Ishikawa (cell line): ENCODE measurements around the gene ZNF853.

Experiments
- CEBPB ChIP-seq: IDR thresholded peaks from 2 replicates; pipeline ENCODE4 v1.6.1; 2012
- CREB1 ChIP-seq: IDR thresholded peaks from 2 replicates; pipeline ENCODE4 v1.6.1; 2012; ENCODE audit warnings: low read depth
- EGR1 ChIP-seq: IDR thresholded peaks from 2 replicates; pipeline ENCODE4 v1.6.1; 2012
- EP300 ChIP-seq: IDR thresholded peaks from 2 replicates; pipeline ENCODE4 v1.6.1; 2012; ENCODE audit warnings: borderline replicate concordance
- FOXM1 ChIP-seq: IDR thresholded peaks from 2 replicates; pipeline ENCODE4 v1.6.1; 2012; ENCODE audit warnings: low read depth, borderline replicate concordance
- NFIC ChIP-seq: IDR thresholded peaks from 2 replicates; pipeline ENCODE4 v1.6.1; 2012
- RAD21 ChIP-seq: IDR thresholded peaks from 2 replicates; pipeline ENCODE4 v1.6.1; 2012; ENCODE audit warnings: low read depth
- TAF1 ChIP-seq: IDR thresholded peaks from 2 replicates; pipeline ENCODE4 v1.6.1; 2012; ENCODE audit warnings: low read depth, mild to moderate bottlenecking
- TCF12 ChIP-seq: IDR thresholded peaks from 2 replicates; pipeline ENCODE4 v1.6.1; 2012; ENCODE audit warnings: low read depth
- TEAD4 ChIP-seq: IDR thresholded peaks from 2 replicates; pipeline ENCODE4 v1.6.1; 2012
- YY1 ChIP-seq: IDR thresholded peaks from 2 replicates; pipeline ENCODE4 v1.6.1; 2012; ENCODE audit warnings: low read depth
- ZBTB7A ChIP-seq: IDR thresholded peaks from 2 replicates; pipeline ENCODE4 v1.6.1; 2012; ENCODE audit warnings: low read depth
- TF ChIP-seq, protein P1 (sequence below): IDR thresholded peaks from 2 replicates; pipeline ENCODE4 v1.6.1; 2012
- TF ChIP-seq, protein P2 (sequence below): IDR thresholded peaks from 2 replicates; pipeline ENCODE4 v1.6.1; 2012
- TF ChIP-seq, protein P3 (sequence below): IDR thresholded peaks from 2 replicates; pipeline ENCODE4 v1.6.1; 2012; ENCODE audit warnings: low read depth, mild to moderate bottlenecking

Gene ZNF853

DNA sequence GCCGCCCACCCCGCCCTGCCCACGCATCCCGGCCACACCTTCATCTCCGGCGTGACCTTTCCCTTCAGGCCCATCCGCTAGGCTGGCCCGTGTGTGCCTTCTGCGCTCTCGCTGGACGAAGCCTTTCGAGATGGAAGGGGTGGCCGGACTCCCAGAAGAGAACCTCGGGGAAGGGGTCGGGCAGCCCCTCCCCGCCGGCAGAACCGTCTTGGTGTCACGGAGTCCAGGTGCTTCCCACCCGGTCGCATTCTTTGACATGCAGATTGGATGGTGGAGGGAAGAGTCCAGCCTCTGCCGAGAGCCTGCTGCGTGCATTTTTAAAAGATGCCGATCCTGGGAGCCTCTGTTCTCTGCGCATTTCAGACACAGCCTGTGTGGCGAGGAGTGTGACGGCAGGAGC lies 7.3 kb upstream of the ZNF853 start:
- TF ChIP-seq, protein P1, sequence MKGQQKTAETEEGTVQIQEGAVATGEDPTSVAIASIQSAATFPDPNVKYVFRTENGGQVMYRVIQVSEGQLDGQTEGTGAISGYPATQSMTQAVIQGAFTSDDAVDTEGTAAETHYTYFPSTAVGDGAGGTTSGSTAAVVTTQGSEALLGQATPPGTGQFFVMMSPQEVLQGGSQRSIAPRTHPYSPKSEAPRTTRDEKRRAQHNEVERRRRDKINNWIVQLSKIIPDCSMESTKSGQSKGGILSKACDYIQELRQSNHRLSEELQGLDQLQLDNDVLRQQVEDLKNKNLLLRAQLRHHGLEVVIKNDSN, result no peak
- TF ChIP-seq YY1, result no peak
- TF ChIP-seq, protein P2, sequence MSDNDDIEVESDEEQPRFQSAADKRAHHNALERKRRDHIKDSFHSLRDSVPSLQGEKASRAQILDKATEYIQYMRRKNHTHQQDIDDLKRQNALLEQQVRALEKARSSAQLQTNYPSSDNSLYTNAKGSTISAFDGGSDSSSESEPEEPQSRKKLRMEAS, result no peak

DNA sequence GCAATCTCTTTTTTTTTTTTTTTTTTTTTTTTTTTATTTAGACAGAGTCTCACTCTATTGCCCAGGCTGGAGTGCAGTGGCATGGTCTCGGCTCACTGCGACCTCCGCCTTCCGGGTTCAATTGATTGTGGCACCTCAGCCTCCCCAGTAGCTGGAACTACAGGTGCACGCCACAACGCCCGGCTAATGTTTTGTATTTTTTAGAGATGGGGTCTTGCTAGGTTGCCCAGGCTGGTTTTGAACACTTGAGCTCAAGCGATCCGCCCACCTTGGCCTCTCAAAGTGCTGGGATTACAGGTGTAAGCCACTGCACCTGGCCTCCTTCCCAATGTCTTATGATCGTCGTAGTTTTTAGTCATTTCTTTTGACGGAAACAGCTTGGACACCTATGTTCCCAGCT lies 6.6 kb upstream of the ZNF853 start:
- no peak for TF ChIP-seq RAD21
- TF ChIP-seq, protein P2, result no peak
- no peak for TF ChIP-seq FOXM1
- no peak for TF ChIP-seq TAF1
- TF ChIP-seq NFIC, result no peak
- TF ChIP-seq TCF12, result no peak
- TF ChIP-seq, protein P3, sequence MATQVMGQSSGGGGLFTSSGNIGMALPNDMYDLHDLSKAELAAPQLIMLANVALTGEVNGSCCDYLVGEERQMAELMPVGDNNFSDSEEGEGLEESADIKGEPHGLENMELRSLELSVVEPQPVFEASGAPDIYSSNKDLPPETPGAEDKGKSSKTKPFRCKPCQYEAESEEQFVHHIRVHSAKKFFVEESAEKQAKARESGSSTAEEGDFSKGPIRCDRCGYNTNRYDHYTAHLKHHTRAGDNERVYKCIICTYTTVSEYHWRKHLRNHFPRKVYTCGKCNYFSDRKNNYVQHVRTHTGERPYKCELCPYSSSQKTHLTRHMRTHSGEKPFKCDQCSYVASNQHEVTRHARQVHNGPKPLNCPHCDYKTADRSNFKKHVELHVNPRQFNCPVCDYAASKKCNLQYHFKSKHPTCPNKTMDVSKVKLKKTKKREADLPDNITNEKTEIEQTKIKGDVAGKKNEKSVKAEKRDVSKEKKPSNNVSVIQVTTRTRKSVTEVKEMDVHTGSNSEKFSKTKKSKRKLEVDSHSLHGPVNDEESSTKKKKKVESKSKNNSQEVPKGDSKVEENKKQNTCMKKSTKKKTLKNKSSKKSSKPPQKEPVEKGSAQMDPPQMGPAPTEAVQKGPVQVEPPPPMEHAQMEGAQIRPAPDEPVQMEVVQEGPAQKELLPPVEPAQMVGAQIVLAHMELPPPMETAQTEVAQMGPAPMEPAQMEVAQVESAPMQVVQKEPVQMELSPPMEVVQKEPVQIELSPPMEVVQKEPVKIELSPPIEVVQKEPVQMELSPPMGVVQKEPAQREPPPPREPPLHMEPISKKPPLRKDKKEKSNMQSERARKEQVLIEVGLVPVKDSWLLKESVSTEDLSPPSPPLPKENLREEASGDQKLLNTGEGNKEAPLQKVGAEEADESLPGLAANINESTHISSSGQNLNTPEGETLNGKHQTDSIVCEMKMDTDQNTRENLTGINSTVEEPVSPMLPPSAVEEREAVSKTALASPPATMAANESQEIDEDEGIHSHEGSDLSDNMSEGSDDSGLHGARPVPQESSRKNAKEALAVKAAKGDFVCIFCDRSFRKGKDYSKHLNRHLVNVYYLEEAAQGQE, result no peak
- TF ChIP-seq EGR1, result no peak
- no peak for TF ChIP-seq YY1

DNA sequence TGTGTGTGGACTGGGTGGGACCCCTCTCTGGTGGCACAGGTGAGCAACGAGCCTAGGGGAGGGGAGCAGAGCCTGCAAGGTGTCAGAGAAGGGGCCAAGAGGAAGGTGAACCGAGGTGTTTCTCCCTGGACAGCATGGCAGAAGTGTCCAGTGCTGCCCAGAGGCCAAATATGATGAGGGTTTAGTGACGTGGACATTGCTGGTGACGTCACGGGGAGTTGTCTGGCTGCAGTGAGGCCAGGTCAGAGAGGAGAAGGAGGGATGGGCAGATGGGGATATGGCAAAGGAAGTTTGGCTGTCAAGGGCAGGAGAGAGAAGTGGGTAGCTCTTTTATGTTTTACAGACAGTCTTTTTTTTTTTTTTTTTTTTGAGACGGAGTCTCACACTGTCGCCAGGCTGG lies 2.6 kb upstream of the ZNF853 start:
- no peak for TF ChIP-seq NFIC
- no peak for TF ChIP-seq ZBTB7A
- TF ChIP-seq EGR1, result no peak
- no peak for TF ChIP-seq EP300
- no peak for TF ChIP-seq TCF12
- TF ChIP-seq TAF1, result no peak
- TF ChIP-seq CREB1, result no peak
- TF ChIP-seq, protein P1, result no peak
- TF ChIP-seq, protein P2, result no peak
- no peak for TF ChIP-seq RAD21
- TF ChIP-seq FOXM1, result no peak
- no peak for TF ChIP-seq CEBPB

DNA sequence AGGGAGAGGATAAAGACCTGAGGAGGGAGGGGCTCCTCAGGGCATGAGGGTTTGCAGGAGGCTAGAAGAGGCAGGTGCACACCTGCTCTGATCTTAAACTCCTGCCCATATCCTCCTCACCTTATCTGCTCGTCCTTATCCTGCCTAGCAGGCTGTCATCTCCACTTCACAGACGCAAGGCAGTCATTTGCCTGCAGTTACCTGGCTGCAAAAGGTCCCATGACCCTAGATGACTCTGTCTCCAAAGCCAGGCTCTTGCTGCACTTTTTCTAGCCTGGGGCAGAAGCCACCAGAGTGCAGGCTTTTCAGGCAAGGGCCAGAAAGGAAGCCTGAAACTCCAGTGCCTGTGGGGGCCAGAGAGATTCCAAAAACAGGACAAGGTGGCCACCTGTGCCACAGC lies 1.7 kb upstream of the ZNF853 start:
- TF ChIP-seq EGR1, result no peak
- no peak for TF ChIP-seq RAD21
- no peak for TF ChIP-seq TCF12
- TF ChIP-seq NFIC, result no peak
- TF ChIP-seq, protein P1, result no peak
- no peak for TF ChIP-seq CREB1
- no peak for TF ChIP-seq ZBTB7A
- no peak for TF ChIP-seq EP300
- no peak for TF ChIP-seq TEAD4
- TF ChIP-seq, protein P2, result no peak
- TF ChIP-seq, protein P3, result no peak
- no peak for TF ChIP-seq CEBPB
- no peak for TF ChIP-seq TAF1
- TF ChIP-seq FOXM1, result no peak
- no peak for TF ChIP-seq YY1

DNA sequence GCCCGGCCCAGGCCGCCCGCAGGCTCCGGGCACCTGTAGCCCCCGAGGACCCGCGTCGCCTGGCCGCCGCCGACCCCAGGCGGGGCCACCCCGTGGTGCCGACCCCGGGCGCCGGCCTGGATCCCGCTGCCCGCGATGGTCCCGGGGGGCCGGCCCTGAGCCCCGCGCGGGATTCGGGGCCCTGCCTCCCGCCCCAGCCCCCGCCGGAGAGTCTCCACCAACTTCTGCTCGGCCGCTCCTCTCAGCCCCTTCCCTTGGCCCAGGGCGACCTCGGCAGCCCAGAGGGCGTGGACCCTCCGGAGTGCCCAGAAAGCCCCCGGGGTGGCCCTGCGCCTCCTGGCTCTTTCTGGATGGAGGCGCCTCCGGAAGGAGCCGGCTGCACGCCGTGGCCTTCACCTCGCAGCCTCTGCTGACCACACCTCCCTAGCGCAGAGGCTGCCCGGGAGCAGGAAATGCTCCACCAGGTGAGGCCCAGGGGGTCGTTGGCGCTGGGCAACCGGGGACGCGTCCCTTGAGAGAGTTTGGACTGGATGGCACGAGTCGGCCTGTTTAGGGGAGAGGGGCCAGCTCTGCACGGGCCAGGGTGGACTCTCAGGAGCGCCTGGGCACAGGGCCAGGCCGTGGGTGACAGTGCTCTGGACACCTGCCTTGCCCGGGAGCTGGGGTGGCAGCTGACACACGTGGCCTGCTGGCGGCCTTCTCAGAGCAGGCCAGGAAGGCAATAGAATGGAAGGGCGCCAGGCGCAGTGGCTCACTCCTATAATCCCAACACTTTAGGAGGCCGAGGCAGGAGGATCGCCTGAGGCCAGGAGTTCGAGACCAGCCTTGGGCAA lies 529 bp downstream of the ZNF853 start:
- TF ChIP-seq ZBTB7A (peak; percentile 89), TAF1 (peak; percentile 36; the same call in 1 of the 2 replicates), TEAD4 (no peak), NFIC (peak; percentile 63)
- TF ChIP-seq, protein P1, result peak; percentile 22; the same call in 1 of the 2 replicates
- TF ChIP-seq, protein P2, result peak; percentile 72
